Loucy (cell line): ENCODE results near the gene TYW1B.
"Not testable (repeated sequence)": the region's sequence is repeated elsewhere in the genome, so short reads cannot be mapped to it uniquely, and the experiment has no call there.

ENCODE experiments used
- H2AFZ ChIP-seq: fragments of 200-600 bp; sonication (generic); 2 replicates; pipeline ENCODE4 v1.6.0; 2016; ENCODE audit warnings: antibody characterized with exemption, mild to moderate bottlenecking, low read length, moderate library complexity
- H3F3A ChIP-seq: fragments of 200-600 bp; 2 replicates; pipeline ENCODE4 v1.6.0; 2016; ENCODE audit warnings: antibody characterized with exemption, low read depth, mild to moderate bottlenecking
- H3K27me3 ChIP-seq: fragments of 200-600 bp; sonication (generic); 2 replicates; pipeline ENCODE4 v1.6.1; 2014; ENCODE audit warnings: low read length, mild to moderate bottlenecking; ENCODE audit not compliant: insufficient read depth, poor library complexity, severe bottlenecking
- H3K36me3 ChIP-seq: fragments of 200-600 bp; sonication (generic); 2 replicates; pipeline ENCODE4 v1.6.1; 2016; ENCODE audit warnings: low read length; ENCODE audit not compliant: insufficient read depth
- H3K4me1 ChIP-seq: fragments of 200-600 bp; sonication (generic); 2 replicates; pipeline ENCODE4 v1.5.1; 2014; ENCODE audit warnings: low read length, mild to moderate bottlenecking; ENCODE audit not compliant: insufficient read depth, poor library complexity, severe bottlenecking
- H3K4me2 ChIP-seq: fragments of 200-600 bp; sonication (generic); 2 replicates; pipeline ENCODE4 v1.6.0; 2014; ENCODE audit warnings: antibody characterized with exemption, low read length, low read depth, mild to moderate bottlenecking; ENCODE audit not compliant: poor library complexity, severe bottlenecking
- H3K4me3 ChIP-seq: fragments of 200-600 bp; sonication (generic); 2 replicates; pipeline ENCODE4 v1.5.1; 2014; ENCODE audit warnings: low read length, mild to moderate bottlenecking, mixed read lengths; ENCODE audit not compliant: poor library complexity, severe bottlenecking
- H3K79me2 ChIP-seq: fragments of 200-600 bp; sonication (generic); 2 replicates; pipeline ENCODE4 v1.6.1; 2014; ENCODE audit warnings: low read length; ENCODE audit not compliant: insufficient read depth
- H3K9ac ChIP-seq: fragments of 200-600 bp; sonication (generic); 2 replicates; pipeline ENCODE4 v1.6.0; 2014; ENCODE audit warnings: mild to moderate bottlenecking, low read depth, low read length, moderate library complexity; ENCODE audit not compliant: poor library complexity, severe bottlenecking
- H3K9me2 ChIP-seq: fragments of 200-600 bp; sonication (generic); replicated peaks from 2 replicates; pipeline ENCODE4 v1.6.1; 2016; ENCODE audit warnings: low read depth, low read length, mixed read lengths
- H3K9me3 ChIP-seq: fragments of 200-600 bp; sonication (generic); 2 replicates; pipeline ENCODE4 v1.6.1; 2014; ENCODE audit warnings: mild to moderate bottlenecking, antibody characterized with exemption, low read length, low read depth; ENCODE audit not compliant: insufficient read depth
- H4K20me1 ChIP-seq: fragments of 200-600 bp; sonication (generic); 2 replicates; pipeline ENCODE4 v1.6.0; 2014; ENCODE audit warnings: antibody characterized with exemption, low read length, mild to moderate bottlenecking; ENCODE audit not compliant: insufficient read depth, poor library complexity, severe bottlenecking
- CTCF ChIP-seq: fragments of 200-600 bp; sonication (generic); conservative IDR thresholded peaks from 2 replicates; pipeline ENCODE4 v1.5.1; 2014; ENCODE audit warnings: mild to moderate bottlenecking, antibody characterized with exemption, low read length
- EZH2phosphoT487 ChIP-seq: fragments of 200-600 bp; IDR thresholded peaks from 2 replicates; pipeline ENCODE4 v1.6.1; 2018; ENCODE audit warnings: antibody characterized with exemption, mild to moderate bottlenecking, moderate library complexity, borderline replicate concordance

The TYW1B gene

DNA sequence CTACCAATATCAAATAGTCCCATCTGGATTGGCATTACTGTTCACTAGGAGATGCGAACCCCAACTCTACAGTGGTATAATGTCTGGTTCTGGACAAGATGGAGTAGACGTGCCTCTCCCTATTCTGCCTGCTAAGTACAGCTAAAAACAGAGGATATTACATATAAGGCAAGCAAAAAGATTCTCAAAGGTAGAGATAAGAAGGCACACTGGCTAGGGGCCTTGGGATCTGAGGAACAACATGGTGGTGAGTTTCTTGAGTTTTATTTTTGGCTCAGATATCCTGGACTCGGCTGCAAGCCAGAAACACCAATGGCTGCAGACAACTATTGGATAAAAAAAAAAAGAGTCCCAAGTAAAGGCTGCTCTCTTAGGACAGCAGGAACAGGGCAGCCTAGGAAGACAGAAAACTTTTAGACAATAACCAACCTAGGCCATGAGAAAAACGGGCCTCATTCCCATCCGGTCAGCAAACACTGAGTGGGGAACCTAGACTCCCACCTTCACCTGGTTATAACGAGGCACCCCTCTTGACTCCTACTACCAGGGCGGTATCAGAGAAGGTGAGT, 222.1 kb downstream of the TYW1B start:
- H3K4me2 ChIP-seq, H3K27me3 ChIP-seq, H3K4me3 ChIP-seq, H3K79me2 ChIP-seq, H3K9ac ChIP-seq, H3K9me3 ChIP-seq, H3K36me3 ChIP-seq, H3K9me2 ChIP-seq, H3F3A ChIP-seq, H3K4me1 ChIP-seq, H2AFZ ChIP-seq, H4K20me1 ChIP-seq: not testable (repeated sequence)

- not testable (repeated sequence) for H3K79me2 ChIP-seq, H3K4me3 ChIP-seq, H3K9me2 ChIP-seq, H3F3A ChIP-seq, H3K4me1 ChIP-seq, H3K9me3 ChIP-seq, H3K4me2 ChIP-seq, H2AFZ ChIP-seq, H4K20me1 ChIP-seq, H3K27me3 ChIP-seq, H3K36me3 ChIP-seq, H3K9ac ChIP-seq
These were observed 223.0 kb downstream of the TYW1B start for GRCh38 chr7:72604771-72605611.

- not testable (repeated sequence) for H4K20me1 ChIP-seq, H3K4me2 ChIP-seq, H3K9me3 ChIP-seq, H3K27me3 ChIP-seq, H3K9me2 ChIP-seq, H3K9ac ChIP-seq, H3K79me2 ChIP-seq, H3F3A ChIP-seq, H2AFZ ChIP-seq, H3K4me3 ChIP-seq, H3K4me1 ChIP-seq, H3K36me3 ChIP-seq
These were observed 224.5 kb downstream of the TYW1B start for GRCh38 chr7:72603476-72603875.

- TF ChIP-seq CTCF (no peak), EZH2phosphoT487 (no peak)
- H3K4me1 ChIP-seq = no peaks in the 10 kb centered on the region
- H3K36me3 ChIP-seq = no peaks in the 10 kb centered on the region
- no peaks in the 10 kb centered on the region for H3K9me3 ChIP-seq
- no peaks in the 10 kb centered on the region for H3K9me2 ChIP-seq
- no peaks in the 10 kb centered on the region for H4K20me1 ChIP-seq
- no peak overlapping the region for H3K4me2 ChIP-seq
- no peak overlapping the region for H2AFZ ChIP-seq
- no peaks in the 10 kb centered on the region for H3K79me2 ChIP-seq
- no peaks in the 10 kb centered on the region for H3F3A ChIP-seq
- H3K27me3 ChIP-seq = no peaks in the 10 kb centered on the region
- H3K4me3 ChIP-seq = no peak overlapping the region
- no peak overlapping the region for H3K9ac ChIP-seq
These were observed 224.9 kb downstream of the TYW1B start for GRCh38 chr7:72603073-72603472.

DNA sequence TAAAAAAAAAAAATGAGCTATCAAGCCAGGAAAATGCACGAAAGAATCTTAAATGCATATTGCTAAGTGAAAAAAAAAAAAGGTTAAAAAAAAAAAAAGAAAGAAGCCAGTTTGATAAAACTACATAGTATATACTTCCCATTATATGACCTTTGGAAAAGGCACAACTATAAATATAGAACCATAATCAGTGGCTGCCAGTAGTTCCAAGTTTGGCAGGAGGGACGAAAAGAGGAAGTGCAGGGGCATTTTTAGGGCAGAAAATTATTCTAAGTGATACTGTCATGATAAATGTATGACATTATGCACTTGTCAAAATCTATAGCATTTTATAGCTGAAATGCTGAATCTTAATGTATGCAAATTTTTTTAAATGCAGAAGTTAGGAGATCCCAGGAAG, 226.3 kb downstream of the TYW1B start:
- H3K9ac ChIP-seq, H3K9me3 ChIP-seq, H3K27me3 ChIP-seq, H3K9me2 ChIP-seq, H3K36me3 ChIP-seq, H3F3A ChIP-seq, H3K4me1 ChIP-seq, H2AFZ ChIP-seq, H3K4me3 ChIP-seq, H4K20me1 ChIP-seq, H3K4me2 ChIP-seq, H3K79me2 ChIP-seq: not testable (repeated sequence)

DNA sequence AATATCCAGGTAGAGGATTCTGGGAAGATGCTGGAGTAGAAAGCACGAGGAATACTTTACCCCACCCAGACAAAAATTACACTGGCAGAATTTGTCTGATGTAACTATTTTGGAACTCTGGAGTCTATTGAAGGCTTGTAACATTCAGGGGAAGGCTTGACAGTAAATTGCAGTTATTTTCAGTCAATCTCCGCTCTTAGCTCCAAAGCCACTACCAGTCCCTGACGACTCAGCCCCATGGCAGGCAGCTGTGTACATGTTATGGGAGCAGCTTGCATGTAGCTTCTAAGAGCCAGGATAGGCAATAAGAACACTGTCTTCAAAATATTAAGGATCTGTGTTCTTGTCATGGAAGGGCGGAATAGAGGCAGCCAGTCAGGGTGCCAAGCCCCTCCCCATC, 238.0 kb downstream of the TYW1B start:
- not testable (repeated sequence) for H4K20me1 ChIP-seq, H3K4me2 ChIP-seq, H3K79me2 ChIP-seq, H3F3A ChIP-seq, H3K9ac ChIP-seq, H3K4me1 ChIP-seq, H2AFZ ChIP-seq, H3K9me3 ChIP-seq, H3K36me3 ChIP-seq, H3K27me3 ChIP-seq, H3K4me3 ChIP-seq, H3K9me2 ChIP-seq
